HepG2 (cell line): ENCODE results near the gene MECR. TPM values are rescaled to one million over a fixed set of nuclear protein-coding genes. Genes with fewer than 3 reads are reported as not detected.

Experiments used
- ARNT2 ChIP-seq: sonication (generic); formaldehyde crosslinking; IDR thresholded peaks from 2 replicates; pipeline ENCODE4 v1.8.0; 2022; ENCODE audit warnings: mild to moderate bottlenecking, low read depth, missing genetic modification reagents, moderate library complexity
- ATM ChIP-seq: fragments of 450-650 bp; IDR thresholded peaks from 2 replicates; pipeline ENCODE4 v1.7.1; 2017; ENCODE audit warnings: mild to moderate bottlenecking, borderline replicate concordance
- EEA1 ChIP-seq: sonication (generic); formaldehyde crosslinking; IDR thresholded peaks from 2 replicates; pipeline ENCODE4 v1.5.1; 2020; ENCODE audit warnings: mild to moderate bottlenecking, missing genetic modification reagents, borderline replicate concordance
- FOXK1 ChIP-seq: sonication (generic); formaldehyde crosslinking; IDR thresholded peaks from 2 replicates; pipeline ENCODE4 v1.4.0; 2020; ENCODE audit warnings: low read depth, missing genetic modification reagents, borderline replicate concordance
- FOXK2 ChIP-seq: fragments of 450-650 bp; IDR thresholded peaks from 2 replicates; pipeline ENCODE4 v1.6.1; 2016
- GATAD2A ChIP-seq: IDR thresholded peaks from 2 replicates; pipeline ENCODE4 v1.6.1; 2016
- HCFC1 ChIP-seq: fragments of 150-350 bp; IDR thresholded peaks from 2 replicates; pipeline ENCODE4 v1.6.1; 2014; ENCODE audit warnings: low read depth, low read length
- MIXL1 ChIP-seq: IDR thresholded peaks from 2 replicates; pipeline ENCODE4 v1.6.1; 2016
- NCOA1 ChIP-seq: sonication (generic); formaldehyde crosslinking; IDR thresholded peaks from 2 replicates; pipeline ENCODE4 v1.9.0; 2021; ENCODE audit warnings: missing genetic modification reagents
- NFE2L1 ChIP-seq: sonication (generic); formaldehyde crosslinking; IDR thresholded peaks from 2 replicates; pipeline ENCODE4 v1.4.0; 2020; ENCODE audit warnings: missing genetic modification reagents, mild to moderate bottlenecking, borderline replicate concordance
- PBX3 ChIP-seq: sonication (generic); formaldehyde crosslinking; IDR thresholded peaks from 2 replicates; pipeline ENCODE4 v1.8.1; 2023; ENCODE audit warnings: missing genetic modification reagents, inconsistent platforms, borderline replicate concordance
- POGK ChIP-seq: sonication (generic); formaldehyde crosslinking; conservative IDR thresholded peaks from 2 replicates; pipeline ENCODE4 v1.8.0; 2022; ENCODE audit warnings: mild to moderate bottlenecking, moderate library complexity, missing genetic modification reagents
- SMYD3 ChIP-seq: sonication (generic); formaldehyde crosslinking; IDR thresholded peaks from 2 replicates; pipeline ENCODE4 v1.8.1; 2023; ENCODE audit warnings: mild to moderate bottlenecking, missing genetic modification reagents
- TCF7 ChIP-seq: sonication (generic); IDR thresholded peaks from 2 replicates; pipeline ENCODE4 v1.6.1; 2016; ENCODE audit warnings: antibody characterized with exemption, low read depth
- TFDP2 ChIP-seq: sonication (generic); formaldehyde crosslinking; IDR thresholded peaks from 2 replicates; pipeline ENCODE4 v1.4.0; 2020; ENCODE audit warnings: missing genetic modification reagents
- YY1 ChIP-seq: IDR thresholded peaks from 2 replicates; pipeline ENCODE4 v1.6.1; 2011; ENCODE audit warnings: low read length, low read depth, moderate library complexity, mild to moderate bottlenecking; ENCODE audit not compliant: insufficient read depth, insufficient replicate concordance
- ZFP36 ChIP-seq: fragments of 150-350 bp; IDR thresholded peaks from 2 replicates; pipeline ENCODE4 v1.6.1; 2018; ENCODE audit warnings: borderline replicate concordance, low read length, low read depth; ENCODE audit not compliant: partially characterized antibody
- ZNF224 ChIP-seq: sonication (generic); formaldehyde crosslinking; IDR thresholded peaks from 2 replicates; pipeline ENCODE4 v1.5.0; 2020; ENCODE audit warnings: mild to moderate bottlenecking, missing genetic modification reagents
- ZNF34 ChIP-seq: sonication (generic); formaldehyde crosslinking; IDR thresholded peaks from 2 replicates; pipeline ENCODE4 v1.4.0; 2020; ENCODE audit warnings: mild to moderate bottlenecking, missing genetic modification reagents, borderline replicate concordance
- ZNF468 ChIP-seq: sonication (generic); formaldehyde crosslinking; IDR thresholded peaks from 2 replicates; pipeline ENCODE4 v1.8.0; 2022; ENCODE audit warnings: mild to moderate bottlenecking, moderate library complexity, missing genetic modification reagents
- ZNF562 ChIP-seq: sonication (generic); formaldehyde crosslinking; IDR thresholded peaks from 2 replicates; pipeline ENCODE4 v1.8.0; 2022; ENCODE audit warnings: missing genetic modification reagents, borderline replicate concordance
- ZNF614 ChIP-seq: IDR thresholded peaks from 2 replicates; pipeline ENCODE4 v1.6.1; 2018; ENCODE audit warnings: missing biosample characterization, missing genetic modification reagents, inconsistent platforms, borderline replicate concordance
- ZNF670 ChIP-seq: sonication (generic); formaldehyde crosslinking; IDR thresholded peaks from 2 replicates; pipeline ENCODE4 v1.8.0; 2022; ENCODE audit warnings: mild to moderate bottlenecking, missing genetic modification reagents, borderline replicate concordance
- ZNF784 ChIP-seq: sonication (generic); formaldehyde crosslinking; IDR thresholded peaks from 2 replicates; pipeline ENCODE4 v1.5.1; 2020; ENCODE audit warnings: missing genetic modification reagents, mild to moderate bottlenecking, borderline replicate concordance
- ZSCAN25 ChIP-seq: sonication (generic); formaldehyde crosslinking; IDR thresholded peaks from 2 replicates; pipeline ENCODE4 v1.8.0; 2022; ENCODE audit warnings: mild to moderate bottlenecking, missing genetic modification reagents
- polyA plus RNA-seq, 8 experiments: library from polyadenylated mRNA; depleted of rRNA in 3 of 8; stranded (reverse) in 7 of 8; unstranded in 1 of 8; fragments of >200 nt; fragmentation: Illumina TruSeq in 4 of 8; extraction: Trizol in 4 of 8; gene quantifications; 2 replicates each; pipeline versions ENCODE4 v1.2.1 to v1.2.3, GENCODE V29; 2011 to 2016; ENCODE audit warnings: low read depth in 4 of 8, missing spikeins in 1 of 8, mixed read lengths in 1 of 8; ENCODE audit not compliant: insufficient read depth in 1 of 8
- total RNA-seq, 5 experiments: library from RNA; depleted of rRNA; stranded (reverse); fragments of >200 nt; fragmentation: Illumina TruSeq; extraction: Trizol; gene quantifications; 2 replicates each; pipeline ENCODE4 v1.2.3, GENCODE V29; 2016; ENCODE audit warnings: low read depth in 1 of 5
- TF ChIP-seq, protein P1 (sequence below): sonication (generic); formaldehyde crosslinking; IDR thresholded peaks from 2 replicates; pipeline ENCODE4 v1.4.0; 2020; ENCODE audit warnings: mild to moderate bottlenecking, missing genetic modification reagents

MECR gene
- total and polyA plus RNA-seq, 2 of the 13 experiments (the other 11 are each of a cell fraction or from before 2014, with no cell fraction given) = 18.8 to 24.9 TPM

GRCh38 chr1:29230553-29231378 lies at the start of gene MECR (continued):
- TF ChIP-seq ZNF784 (CRISPR knock-in tag) (no peak), PBX3 (no peak), MIXL1 (peak; percentile 57; the same call in 1 of the 2 replicates), ZSCAN25 (CRISPR knock-in tag) (no peak), ARNT2 (CRISPR knock-in tag) (peak; percentile 87), SMYD3 (CRISPR knock-in tag) (no peak), YY1 (peak; percentile 70), TCF7 (no peak), ZNF562 (CRISPR knock-in tag) (no peak), ZNF224 (no peak), FOXK2 (no peak), POGK (CRISPR knock-in tag) (peak; percentile 81), FOXK1 (CRISPR knock-in tag) (peak; percentile 95; the same call in 1 of the 2 replicates), TFDP2 (CRISPR knock-in tag) (peak; percentile 79), ZNF614 (CRISPR knock-in tag) (0 out of 2 replicates have a peak, but pooled peaks have one; percentile 38), ZFP36 (no peak), ZNF468 (CRISPR knock-in tag) (no peak), ATM (no peak), EEA1 (CRISPR knock-in tag) (no peak), NCOA1 (CRISPR knock-in tag) (no peak), ZNF34 (CRISPR knock-in tag) (no peak), NFE2L1 (CRISPR knock-in tag) (no peak), ZNF670 (CRISPR knock-in tag) (0 out of 2 replicates have a peak, but pooled peaks have one; percentile 13), GATAD2A (CRISPR knock-in tag) (peak; percentile 63; the same call in 1 of the 2 replicates), HCFC1 (peak; percentile 64; the same call in 1 of the 2 replicates)
- TF ChIP-seq, protein P1, sequence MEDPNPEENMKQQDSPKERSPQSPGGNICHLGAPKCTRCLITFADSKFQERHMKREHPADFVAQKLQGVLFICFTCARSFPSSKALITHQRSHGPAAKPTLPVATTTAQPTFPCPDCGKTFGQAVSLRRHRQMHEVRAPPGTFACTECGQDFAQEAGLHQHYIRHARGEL (CRISPR knock-in tag) = no peak
